B cell (primary cell): ENCODE results near the gene RFX2. TPM values are rescaled to one million over a fixed set of nuclear protein-coding genes. Genes with fewer than 3 reads are reported as not detected.

ENCODE experiments used
- ATAC-seq: fragments of 200-7000 bp; cut with Tn5 transposase; one replicate; pipeline ENCODE4 v1.10.0; 2021; ENCODE audit warnings: low read depth, mild to moderate bottlenecking, moderate number of reproducible peaks, moderate library complexity
- CTCF ChIA-PET: fragments of 350-600 bp; sonication (Branson Sonifier 250); formaldehyde crosslinking; loops from one replicate; lab custom pipeline; 2021; ENCODE audit warnings: antibody characterized with exemption, inconsistent platforms; lab: Charles Lee
- POLR2A ChIA-PET: fragments of 350-600 bp; sonication (Branson Sonifier 250); formaldehyde crosslinking; loops from one replicate; lab custom pipeline; 2021; ENCODE audit warnings: antibody characterized with exemption; lab: Charles Lee
- DNase-seq: peaks from one replicate; pipeline ENCODE4 v3.0.0; 2013
- H2AFZ ChIP-seq: 2 replicates; pipeline ENCODE4 v1.6.1; 2012; ENCODE audit warnings: mild to moderate bottlenecking, low read depth, low read length; ENCODE audit not compliant: insufficient read depth, poor library complexity, severe bottlenecking
- H3K27ac ChIP-seq, 2 donors: 1 replicate in 1 of 2; 2 replicates in 1 of 2; pipeline ENCODE4 v1.5.1; 2012 to 2013; ENCODE audit warnings: low read length in 2 of 2, mild to moderate bottlenecking in 2 of 2, moderate library complexity in 1 of 2
- H3K27me3 ChIP-seq, 4 experiments: fragments of 200-600 bp in 1 of 4; sonication (generic) in 1 of 4; replicated peaks in 1 of 4; 1 replicate in 2 of 4; 2 replicates in 2 of 4; pipeline versions ENCODE4 v1.6.1 to v1.7.0; 2013 to 2016; ENCODE audit warnings: low read length in 3 of 4, mild to moderate bottlenecking in 2 of 4, mixed read lengths in 1 of 4, moderate library complexity in 1 of 4; ENCODE audit not compliant: insufficient read depth in 4 of 4, control insufficient read depth in 3 of 4; ENCODE audit errors: control extremely low read depth in 1 of 4
- H3K36me3 ChIP-seq, 2 experiments: replicated peaks in 1 of 2; 1 replicate in 1 of 2; 2 replicates in 1 of 2; pipeline versions ENCODE4 v1.6.1 to v1.7.1; 2013; ENCODE audit warnings: low read length in 1 of 2; ENCODE audit not compliant: insufficient read depth in 2 of 2, control insufficient read depth in 1 of 2; ENCODE audit errors: control extremely low read depth in 1 of 2, extremely low read depth in 1 of 2
- H3K4me1 ChIP-seq, 2 donors: fragments of 200-600 bp in 1 of 2; sonication (generic) in 1 of 2; 1 replicate in 1 of 2; 2 replicates in 1 of 2; pipeline versions ENCODE4 v1.5.1 to v1.6.1; 2013 to 2017; ENCODE audit warnings: low read length in 2 of 2; ENCODE audit not compliant: control insufficient read depth in 2 of 2, insufficient read depth in 2 of 2
- H3K4me2 ChIP-seq: replicated peaks from 2 replicates; pipeline ENCODE3; 2012; ENCODE audit warnings: mild to moderate bottlenecking, low read depth, low read length; ENCODE audit not compliant: poor library complexity, severe bottlenecking
- H3K4me3 ChIP-seq, 5 experiments: fragments of 200-600 bp in 1 of 5; sonication (generic) in 1 of 5; 1 replicate in 3 of 5; 2 replicates in 2 of 5; pipeline versions ENCODE4 v1.5.1 to v1.7.0; 2011 to 2016; ENCODE audit warnings: low read length in 4 of 5, mild to moderate bottlenecking in 4 of 5, low read depth in 2 of 5, control low read depth in 1 of 5, moderate library complexity in 1 of 5; ENCODE audit not compliant: insufficient read depth in 1 of 5; ENCODE audit errors: control extremely low read depth in 1 of 5, extremely low read depth in 1 of 5
- H3K79me2 ChIP-seq: fragments of 200-600 bp; sonication (generic); one replicate; pipeline ENCODE4 v1.6.0; 2016; ENCODE audit warnings: low read length; ENCODE audit not compliant: control insufficient read depth, insufficient read depth
- H3K9ac ChIP-seq: fragments of 200-600 bp; sonication (generic); 2 replicates; pipeline ENCODE4 v1.6.1; 2017; ENCODE audit warnings: mild to moderate bottlenecking, low read length, moderate library complexity
- H3K9me3 ChIP-seq, 3 donors: one replicate each; pipeline versions ENCODE4 v1.6.1 to v1.7.1; 2013; ENCODE audit warnings: low read length in 2 of 3; ENCODE audit not compliant: control insufficient read depth in 2 of 3, insufficient read depth in 1 of 3; ENCODE audit errors: control extremely low read depth in 1 of 3
- H4K20me1 ChIP-seq: 2 replicates; pipeline ENCODE4 v1.6.0; 2012; ENCODE audit warnings: mild to moderate bottlenecking, low read length; ENCODE audit not compliant: insufficient read depth, control insufficient read depth, poor library complexity, severe bottlenecking
- H3K27ac Mint-ChIP-seq: one replicate; pipeline ENCODE4 v1.8.0; 2021; ENCODE audit warnings: mixed read lengths
- H3K27me3 Mint-ChIP-seq: one replicate; pipeline ENCODE4 v1.8.0; 2021; ENCODE audit warnings: mixed read lengths
- H3K4me1 Mint-ChIP-seq: one replicate; pipeline ENCODE4 v1.8.0; 2021; ENCODE audit warnings: mixed read lengths
- H3K4me3 Mint-ChIP-seq: one replicate; pipeline ENCODE4 v1.8.0; 2021; ENCODE audit warnings: mixed read lengths
- H3K9me3 Mint-ChIP-seq: one replicate; pipeline ENCODE4 v1.8.0; 2022; ENCODE audit warnings: mixed read lengths; ENCODE audit not compliant: insufficient read depth
- CTCF ChIP-seq: fragments of 200-600 bp; IDR thresholded peaks from one replicate; pipeline ENCODE4 v1.8.0; 2022; ENCODE audit warnings: antibody characterized with exemption, mild to moderate bottlenecking
- EZH2 ChIP-seq: IDR thresholded peaks from 2 replicates; pipeline ENCODE4 v1.6.1; 2012; ENCODE audit warnings: borderline replicate concordance, low read depth, mild to moderate bottlenecking, moderate library complexity, low read length; ENCODE audit not compliant: insufficient read depth, poor library complexity, severe bottlenecking
- WGBS: methylation state at CpG from one replicate; pipeline ENCODE4 v1.1.5; 2013; ENCODE audit warnings: missing lambda C conversion rate; ENCODE audit not compliant: insufficient coverage; 5-methylcytosine and 5-hydroxymethylcytosine counted together
- intact Hi-C: fragments of 100-400 bp; cut with micrococcal nuclease; formaldehyde crosslinking; loops from one replicate; pipeline ENCODE4 v1.10.0; 2022
- polyA plus RNA-seq: library from polyadenylated mRNA; depleted of rRNA; stranded (reverse); fragments of >200 nt; gene quantifications from 2 replicates; pipeline ENCODE4 v1.2.3, GENCODE V29; 2012
- total RNA-seq, 2 donors: library from RNA; stranded (reverse); fragments of 120-200 nt in 1 of 2; gene quantifications; 1 replicate in 1 of 2; 2 replicates in 1 of 2; pipeline versions ENCODE4 v1.2.3 to v1.2.4, GENCODE V29; 2013 to 2022

The RFX2 gene
- total and polyA plus RNA-seq, 2 donors (not counting 1 experiment from before 2014, with no cell fraction given), result 7.1 to 8.6 TPM

- peaks cover 0 to 3% (median 0%) of the 10 kb centered on the region in 3 donors for H3K9me3 ChIP-seq
- DNase-seq (peak; percentile 82), ATAC-seq (peak; percentile 92)
- H3K4me2 ChIP-seq, result no peak overlapping the region
- H3K4me1 ChIP-seq, result no peaks in the 10 kb centered on the region
- H3K27me3 Mint-ChIP-seq, result peaks cover 6% of the 10 kb centered on the region
- intact Hi-C loops, result loop anchor here (1.0 to 5.0 kb wide), 2 partner anchors 38 to 138 kb away; no protein-coding TSS in a partner anchor
- peaks cover 2% of the 10 kb centered on the region for H3K9me3 Mint-ChIP-seq
- no peaks in the 10 kb centered on the region for H3K36me3 ChIP-seq
- no peaks in the 10 kb centered on the region for H3K27me3 ChIP-seq
- H2AFZ ChIP-seq, result no peak overlapping the region
- H3K9ac ChIP-seq, result no peak overlapping the region
- POLR2A ChIA-PET, result interaction anchor here (0.9 kb wide), 1 partner anchor 15 kb away, joined by 3 read pairs; no protein-coding TSS in a partner anchor
- WGBS, result 34% methylated on average over 5 of the region's 6 CpGs
- H3K4me3 ChIP-seq, result no peak overlapping the region
- CTCF ChIA-PET, result interaction anchor here (0.8 to 7.4 kb wide), 30 partner anchors 9 to 741 kb away, joined by 3 to 188 read pairs (median 4); no protein-coding TSS in a partner anchor
- H3K79me2 ChIP-seq, result no peaks in the 10 kb centered on the region
- H3K27ac ChIP-seq, result no peak overlapping the region
- no peaks in the 10 kb centered on the region for H3K4me1 Mint-ChIP-seq
- no peak overlapping the region for H3K27ac Mint-ChIP-seq
- TF ChIP-seq EZH2, result no peak
- TF ChIP-seq CTCF, result peak; percentile 96
- no peaks in the 10 kb centered on the region for H4K20me1 ChIP-seq
- no peak overlapping the region for H3K4me3 Mint-ChIP-seq
These were observed 15.3 kb upstream of the RFX2 start for GRCh38 chr19:6125571-6125989.

DNA sequence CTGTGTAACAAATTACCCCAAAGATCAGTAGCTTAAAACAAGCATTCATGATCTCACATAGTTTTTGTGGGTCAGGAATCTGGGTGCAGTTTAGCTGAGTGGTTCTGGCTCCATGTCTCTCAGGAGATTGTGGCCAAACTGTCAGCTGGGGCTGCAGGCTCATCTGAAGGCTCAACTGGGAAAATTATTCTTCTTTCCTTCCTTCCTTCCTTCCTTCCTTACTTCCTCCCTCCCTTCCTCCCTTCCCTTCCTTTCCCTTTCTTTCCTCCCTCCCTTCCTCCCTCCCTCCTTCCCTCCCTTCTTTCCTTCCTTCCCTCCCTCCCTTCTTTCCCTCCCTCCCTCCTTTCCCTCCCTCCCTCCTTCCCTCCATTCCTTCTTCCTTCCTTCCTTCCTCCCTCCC lies 8.7 kb upstream of the RFX2 start:
- intact Hi-C loops, result no loop called here
- peaks cover 17% of the 10 kb centered on the region for H3K27me3 Mint-ChIP-seq
- TF ChIP-seq EZH2 (no peak), CTCF (no peak)

More for the DNA sequence above, 8.7 kb upstream of the RFX2 start:
- POLR2A ChIA-PET, result no interaction called here
- H3K4me2 ChIP-seq, result no peak overlapping the region
- CTCF ChIA-PET, result no interaction called here
- Mint-ChIP-seq H3K4me1 (no peaks in the 10 kb centered on the region), H3K27ac (no peak overlapping the region), H3K4me3 (no peak overlapping the region), H3K9me3 (peaks cover 6% of the 10 kb centered on the region)
- ATAC-seq (no peak), DNase-seq (no peak)
- no peak overlapping the region for H3K4me3 ChIP-seq
- peaks cover 0 to 6% (median 0%) of the 10 kb centered on the region in 4 experiments for H3K27me3 ChIP-seq
- H3K79me2 ChIP-seq, result no peaks in the 10 kb centered on the region
- peaks cover 4 to 12% (median 8%) of the 10 kb centered on the region in 3 donors for H3K9me3 ChIP-seq
- H3K9ac ChIP-seq, result no peak overlapping the region
- H2AFZ ChIP-seq, result no peak overlapping the region
- H4K20me1 ChIP-seq, result no peaks in the 10 kb centered on the region
- H3K27ac ChIP-seq, result no peak overlapping the region
- no peaks in the 10 kb centered on the region for H3K4me1 ChIP-seq
- no peaks in the 10 kb centered on the region for H3K36me3 ChIP-seq
